ENCODE measurements around the gene RALGAPA1. TPM values are rescaled to one million over a fixed set of nuclear protein-coding genes. Genes with fewer than 3 reads are reported as not detected.
A peak's percentile ranks its signal among the peaks of the same experiment; 100 is the strongest.

Gene RALGAPA1
- total and polyA plus RNA-seq, 2 donors (not counting 1 experiment from before 2014, with no cell fraction given): 17.3 to 94.0 TPM

- Histone ChIP-seq H3K4me2 (replicated peaks; ENCODE audit: low read depth, low read length, poor library complexity, severe bottlenecking) (peak within 1 kb of the TSS; percentile 80), H2AFZ (ENCODE audit: insufficient read depth, low read depth, low read length, poor library complexity, severe bottlenecking) (peak within 1 kb of the TSS; percentile 93), H3K36me3 (replicated peaks in 1 of 2; ENCODE audit: control extremely low read depth in 1 of 2, control insufficient read depth in 1 of 2, extremely low read depth in 1 of 2, insufficient read depth in 2 of 2, low read length in 1 of 2) (no peaks in the 10 kb centered on the region), H4K20me1 (ENCODE audit: control insufficient read depth, insufficient read depth, low read length, poor library complexity, severe bottlenecking) (no peaks in the 10 kb centered on the region), H3K27me3 (replicated peaks in 1 of 4; ENCODE audit: control extremely low read depth in 1 of 4, control insufficient read depth in 3 of 4, insufficient read depth in 4 of 4, low read length in 3 of 4) (no peaks in the 10 kb centered on the region), H3K9ac (ENCODE audit: low read length) (peak within 1 kb of the TSS; percentile 89), H3K4me3 (ENCODE audit: control extremely low read depth in 1 of 5, extremely low read depth in 1 of 5, insufficient read depth in 1 of 5, low read depth in 2 of 5, low read length in 4 of 5) (peak within 1 kb of the TSS; percentile 81 to 100 (median 90)), H3K79me2 (ENCODE audit: control insufficient read depth, insufficient read depth, low read length) (peaks cover 14% of the 10 kb centered on the region), H3K27ac (ENCODE audit: low read length in 2 of 2) (peak within 1 kb of the TSS; percentile 75), H3K4me1 (ENCODE audit: control insufficient read depth in 2 of 2, insufficient read depth in 2 of 2, low read length in 2 of 2) (peaks cover 7 to 11% of the 10 kb centered on the region in 2 donors), H3K9me3 (ENCODE audit: control extremely low read depth in 1 of 3, control insufficient read depth in 2 of 3, insufficient read depth in 1 of 3, low read length in 2 of 3) (no peaks in the 10 kb centered on the region)
- DNase-seq (peak; percentile 97), ATAC-seq (ENCODE audit: low read depth) (peak; percentile 95)
- TF ChIP-seq EZH2 (IDR thresholded peaks at IDR 0.05; ENCODE audit: borderline replicate concordance, insufficient read depth, low read depth, low read length, poor library complexity, severe bottlenecking): no peak
- TF ChIP-seq, protein P1, sequence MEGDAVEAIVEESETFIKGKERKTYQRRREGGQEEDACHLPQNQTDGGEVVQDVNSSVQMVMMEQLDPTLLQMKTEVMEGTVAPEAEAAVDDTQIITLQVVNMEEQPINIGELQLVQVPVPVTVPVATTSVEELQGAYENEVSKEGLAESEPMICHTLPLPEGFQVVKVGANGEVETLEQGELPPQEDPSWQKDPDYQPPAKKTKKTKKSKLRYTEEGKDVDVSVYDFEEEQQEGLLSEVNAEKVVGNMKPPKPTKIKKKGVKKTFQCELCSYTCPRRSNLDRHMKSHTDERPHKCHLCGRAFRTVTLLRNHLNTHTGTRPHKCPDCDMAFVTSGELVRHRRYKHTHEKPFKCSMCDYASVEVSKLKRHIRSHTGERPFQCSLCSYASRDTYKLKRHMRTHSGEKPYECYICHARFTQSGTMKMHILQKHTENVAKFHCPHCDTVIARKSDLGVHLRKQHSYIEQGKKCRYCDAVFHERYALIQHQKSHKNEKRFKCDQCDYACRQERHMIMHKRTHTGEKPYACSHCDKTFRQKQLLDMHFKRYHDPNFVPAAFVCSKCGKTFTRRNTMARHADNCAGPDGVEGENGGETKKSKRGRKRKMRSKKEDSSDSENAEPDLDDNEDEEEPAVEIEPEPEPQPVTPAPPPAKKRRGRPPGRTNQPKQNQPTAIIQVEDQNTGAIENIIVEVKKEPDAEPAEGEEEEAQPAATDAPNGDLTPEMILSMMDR (IDR thresholded peaks at IDR 0.05): no peak
- under 1% methylated on average over 70 of the region's 70 CpGs for WGBS (ENCODE audit: insufficient coverage)
- peak within 1 kb of the TSS; percentile 91 for H3K27ac Mint-ChIP-seq
- ChIA-PET CTCF (interaction anchor here (0.7 to 3.5 kb wide), 7 partner anchors 8 to 954 kb away, joined by 3 to 31 read pairs (median 4); partner anchors contain the start of gene RALGAPA1), POLR2A (interaction anchor here (0.6 to 1.6 kb wide), 6 partner anchors 17 to 781 kb away, joined by 3 to 7 read pairs (median 4); partner anchors contain the start of genes FAM177A1, NFKBIA, PPP2R3C and PRORP)
- H3K9me3 Mint-ChIP-seq (ENCODE audit: insufficient read depth): no peaks in the 10 kb centered on the region
- peaks cover 25% of the 10 kb centered on the region for H3K4me1 Mint-ChIP-seq
- intact Hi-C loops (cut with micrococcal nuclease): loop anchor here (1.0 to 10.0 kb wide), 11 partner anchors 17 to 1364 kb away; partner anchors contain the start of genes BAZ1A, EAPP, FAM177A1 and MBIP
- no peaks in the 10 kb centered on the region for H3K27me3 Mint-ChIP-seq
- H3K4me3 Mint-ChIP-seq: peak within 1 kb of the TSS; percentile 89
These were observed 17.3 kb upstream of the RALGAPA1 start, which contains the start of gene BRMS1L for GRCh38 chr14:35826218-35826951. Gene BRMS1L (plus strand): TSS chr14:35826338. CDS start chr14:35826517, 179 bp downstream.

GRCh38 chr14:35825968-35826217, 16.8 kb upstream of the RALGAPA1 start:
- Mint-ChIP-seq H3K27me3 (no peaks in the 10 kb centered on the region), H3K27ac (peak overlapping the region; percentile 91), H3K4me1 (peaks cover 25% of the 10 kb centered on the region), H3K4me3 (peak overlapping the region; percentile 89), H3K9me3 (ENCODE audit: insufficient read depth) (no peaks in the 10 kb centered on the region)
- ChIA-PET POLR2A (interaction anchor here (1.0 to 1.6 kb wide), 5 partner anchors 17 to 780 kb away, joined by 3 to 7 read pairs (median 4); partner anchors contain the start of genes FAM177A1, NFKBIA, PPP2R3C and PRORP), CTCF (interaction anchor here (0.7 to 3.5 kb wide), 7 partner anchors 9 to 953 kb away, joined by 3 to 31 read pairs (median 4); partner anchors contain the start of gene RALGAPA1)
- ATAC-seq (ENCODE audit: low read depth) (no peak), DNase-seq (no peak)
- peak overlapping the region; percentile 20 to 64 for H3K27ac ChIP-seq (ENCODE audit: low read length in 2 of 2)
- H3K79me2 ChIP-seq (ENCODE audit: control insufficient read depth, insufficient read depth, low read length): peaks cover 11% of the 10 kb centered on the region
- H3K36me3 ChIP-seq (replicated peaks in 1 of 2; ENCODE audit: control extremely low read depth in 1 of 2, control insufficient read depth in 1 of 2, extremely low read depth in 1 of 2, insufficient read depth in 2 of 2, low read length in 1 of 2): no peaks in the 10 kb centered on the region
- H4K20me1 ChIP-seq (ENCODE audit: control insufficient read depth, insufficient read depth, low read length, poor library complexity, severe bottlenecking): no peaks in the 10 kb centered on the region
- H2AFZ ChIP-seq (ENCODE audit: insufficient read depth, low read depth, low read length, poor library complexity, severe bottlenecking): peak overlapping the region; percentile 93
- H3K4me1 ChIP-seq (ENCODE audit: control insufficient read depth in 2 of 2, insufficient read depth in 2 of 2, low read length in 2 of 2): peaks cover 7 to 11% of the 10 kb centered on the region in 2 donors
- 2% methylated on average over 6 of the region's 6 CpGs for WGBS (ENCODE audit: insufficient coverage)
- H3K9ac ChIP-seq (ENCODE audit: low read length): peak overlapping the region; percentile 71
- no peaks in the 10 kb centered on the region for H3K27me3 ChIP-seq (replicated peaks in 1 of 4; ENCODE audit: control extremely low read depth in 1 of 4, control insufficient read depth in 3 of 4, insufficient read depth in 4 of 4, low read length in 3 of 4)
- intact Hi-C loops (cut with micrococcal nuclease): loop anchor here (1.0 to 10.0 kb wide), 11 partner anchors 17 to 1363 kb away; partner anchors contain the start of genes BAZ1A, EAPP, FAM177A1 and MBIP
- TF ChIP-seq, protein P1 (IDR thresholded peaks at IDR 0.05): no peak
- no peak for TF ChIP-seq EZH2 (IDR thresholded peaks at IDR 0.05; ENCODE audit: borderline replicate concordance, insufficient read depth, low read depth, low read length, poor library complexity, severe bottlenecking)
- no peaks in the 10 kb centered on the region for H3K9me3 ChIP-seq (ENCODE audit: control extremely low read depth in 1 of 3, control insufficient read depth in 2 of 3, insufficient read depth in 1 of 3, low read length in 2 of 3)
- peak overlapping the region; percentile 80 for H3K4me2 ChIP-seq (replicated peaks; ENCODE audit: low read depth, low read length, poor library complexity, severe bottlenecking)
- peak overlapping the region; percentile 81 to 100 (median 90) for H3K4me3 ChIP-seq (ENCODE audit: control extremely low read depth in 1 of 5, extremely low read depth in 1 of 5, insufficient read depth in 1 of 5, low read depth in 2 of 5, low read length in 4 of 5)
